Gastroesophageal sphincter (tissue), 3 donors: ENCODE measurements around the gene IMMP2L.

Experiments
- CTCF ChIP-seq, 4 experiments: fragments of 200-600 bp in 2 of 4; fragments of 450-650 bp in 2 of 4; sonication (generic) in 1 of 4; IDR thresholded peaks; one replicate each; pipeline ENCODE4 v1.5.1; 2017 to 2019; ENCODE audit warnings: antibody characterized with exemption in 4 of 4, mild to moderate bottlenecking in 2 of 4, moderate library complexity in 2 of 4
- POLR2A ChIP-seq, 2 donors: fragments of 450-650 bp; IDR thresholded peaks; one replicate each; pipeline ENCODE4 v1.6.1; 2017; ENCODE audit warnings: antibody characterized with exemption in 2 of 2, mild to moderate bottlenecking in 2 of 2, moderate library complexity in 1 of 2

GRCh38 chr7:111115966-111116365, 446.3 kb downstream of the IMMP2L start:
- TF ChIP-seq CTCF (IDR thresholded peaks at IDR 0.05), result no peak
- TF ChIP-seq POLR2A (IDR thresholded peaks at IDR 0.05), result no peak
